Measurements from ENCODE around the gene ZP2. TPM values are rescaled to one million over a fixed set of nuclear protein-coding genes. Genes with fewer than 3 reads are reported as not detected.

ZP2 gene
- total and polyA plus RNA-seq, 2 experiments from 2014 or later: not detected

GRCh38 chr16:21166561-21166961, 44.8 kb downstream of the ZP2 start:
- Histone ChIP-seq H3K4me3 (no peak overlapping the region), H3K9me3 (ENCODE audit: low read depth) (no peaks in the 10 kb centered on the region), H3K36me3 (peaks cover 5% of the 10 kb centered on the region), H3K27me3 (no peaks in the 10 kb centered on the region), H3K27ac (no peak overlapping the region), H3K4me1 (ENCODE audit: low read depth) (no peaks in the 10 kb centered on the region)
- peak in 1 of 2 donors; percentile 24 for DNase-seq (ENCODE audit: low read depth in 1 of 2, low spot score in 1 of 2)
- TF ChIP-seq CTCF (IDR thresholded peaks at IDR 0.05; ENCODE audit: low read depth, low read length): no peak

GRCh38 chr16:21164521-21165168, 46.7 kb downstream of the ZP2 start:
- no peak overlapping the region for H3K4me3 ChIP-seq
- TF ChIP-seq CTCF (IDR thresholded peaks at IDR 0.05; ENCODE audit: low read depth, low read length): no peak
- no peak for DNase-seq (ENCODE audit: low read depth in 1 of 2, low spot score in 1 of 2)
- no peaks in the 10 kb centered on the region for H3K27me3 ChIP-seq
- no peaks in the 10 kb centered on the region for H3K36me3 ChIP-seq
- H3K27ac ChIP-seq: no peak overlapping the region
- no peaks in the 10 kb centered on the region for H3K4me1 ChIP-seq (ENCODE audit: low read depth)
- H3K9me3 ChIP-seq (ENCODE audit: low read depth): no peaks in the 10 kb centered on the region

- H3K4me1 ChIP-seq (ENCODE audit: low read depth): no peaks in the 10 kb centered on the region
- H3K9me3 ChIP-seq (ENCODE audit: low read depth): no peaks in the 10 kb centered on the region
- no peaks in the 10 kb centered on the region for H3K27me3 ChIP-seq
- no peak for TF ChIP-seq CTCF (IDR thresholded peaks at IDR 0.05; ENCODE audit: low read depth, low read length)
- DNase-seq (ENCODE audit: low read depth in 1 of 2, low spot score in 1 of 2): no peak
- no peaks in the 10 kb centered on the region for H3K36me3 ChIP-seq
- H3K4me3 ChIP-seq: no peak overlapping the region
- H3K27ac ChIP-seq: no peak overlapping the region
Measured at GRCh38 chr16:21163576-21163975, 47.8 kb downstream of the ZP2 start.

- no peaks in the 10 kb centered on the region for H3K27me3 ChIP-seq
- H3K4me3 ChIP-seq: no peak overlapping the region
- H3K9me3 ChIP-seq (ENCODE audit: low read depth): no peaks in the 10 kb centered on the region
- TF ChIP-seq CTCF (IDR thresholded peaks at IDR 0.05; ENCODE audit: low read depth, low read length): no peak
- DNase-seq (ENCODE audit: low read depth in 1 of 2, low spot score in 1 of 2): peak in 1 of 2 donors; percentile 16
- peaks cover 4% of the 10 kb centered on the region for H3K4me1 ChIP-seq (ENCODE audit: low read depth)
- no peaks in the 10 kb centered on the region for H3K36me3 ChIP-seq
- no peak overlapping the region for H3K27ac ChIP-seq
Measured at GRCh38 chr16:21162661-21163151, 48.7 kb downstream of the ZP2 start.

- peaks cover 4% of the 10 kb centered on the region for H3K4me1 ChIP-seq (ENCODE audit: low read depth)
- H3K4me3 ChIP-seq: no peak overlapping the region
- no peaks in the 10 kb centered on the region for H3K36me3 ChIP-seq
- no peaks in the 10 kb centered on the region for H3K27me3 ChIP-seq
- TF ChIP-seq CTCF (IDR thresholded peaks at IDR 0.05; ENCODE audit: low read depth, low read length): no peak
- H3K27ac ChIP-seq: no peak overlapping the region
- no peak for DNase-seq (ENCODE audit: low read depth in 1 of 2, low spot score in 1 of 2)
- H3K9me3 ChIP-seq (ENCODE audit: low read depth): no peaks in the 10 kb centered on the region
Measured at GRCh38 chr16:21161211-21161610, 50.2 kb downstream of the ZP2 start.
